ENCODE results near the gene KANSL1. TPM values are rescaled to one million over a fixed set of nuclear protein-coding genes. Genes with fewer than 3 reads are reported as not detected.
A peak's percentile ranks its signal among the peaks of the same experiment; 100 is the strongest.
"Not testable (repeated sequence)": the region's sequence is repeated elsewhere in the genome, so short reads cannot be mapped to it uniquely, and the experiment has no call there.

The KANSL1 gene
- polyA plus RNA-seq, 12 donors: 30.6 to 82.6 (median 41.5) TPM; not detected in 1

GRCh38 chr17:46025510-46026165 is 167.6 kb downstream of the KANSL1 start:
- DNase-seq: no peak

- DNase-seq: no peak
Measured at GRCh38 chr17:46025060-46025459, 168.2 kb downstream of the KANSL1 start.

- DNase-seq: no peak
Measured at GRCh38 chr17:46024590-46024989, 168.6 kb downstream of the KANSL1 start.

GRCh38 chr17:46023783-46024388 is 169.3 kb downstream of the KANSL1 start:
- DNase-seq: no peak

GRCh38 chr17:46023366-46023765 is 169.9 kb downstream of the KANSL1 start:
- not testable (repeated sequence) for DNase-seq

- DNase-seq: no peak
Measured at GRCh38 chr17:46020998-46021397, 172.2 kb downstream of the KANSL1 start.

GRCh38 chr17:46020023-46020761 is 173.0 kb downstream of the KANSL1 start:
- no peak for DNase-seq

GRCh38 chr17:46019408-46019925 is 173.8 kb downstream of the KANSL1 start:
- not testable (repeated sequence) for DNase-seq

GRCh38 chr17:46013502-46014165 is 179.6 kb downstream of the KANSL1 start:
- DNase-seq: peak; percentile 27

GRCh38 chr17:46013127-46013501 is 180.1 kb downstream of the KANSL1 start:
- no peak for DNase-seq

GRCh38 chr17:46012506-46013079 is 180.6 kb downstream of the KANSL1 start:
- no peak for DNase-seq

GRCh38 chr17:46011711-46012505 is 181.3 kb downstream of the KANSL1 start:
- no peak for DNase-seq

- DNase-seq: no peak
Measured at GRCh38 chr17:46010597-46011186, 182.5 kb downstream of the KANSL1 start.

- no peak for DNase-seq
Measured at GRCh38 chr17:46009681-46010596, 183.3 kb downstream of the KANSL1 start.

GRCh38 chr17:46008591-46008990 is 184.6 kb downstream of the KANSL1 start:
- no peak for DNase-seq

GRCh38 chr17:46007461-46007965 is 185.7 kb downstream of the KANSL1 start:
- no peak for DNase-seq

GRCh38 chr17:46006082-46006481 is 187.1 kb downstream of the KANSL1 start:
- DNase-seq: not testable (repeated sequence)

- peak; percentile 20 for DNase-seq
Measured at GRCh38 chr17:46003907-46004748, 189.1 kb downstream of the KANSL1 start.
